GM19463 (cell line): ENCODE results near the gene C19orf33.
"Not testable (repeated sequence)": the region's sequence is repeated elsewhere in the genome, so short reads cannot be mapped to it uniquely, and the experiment has no call there.

Source experiments
- ATAC-seq: cut with Tn5 transposase; IDR thresholded peaks from one replicate; pipeline ENCODE4 v1.9.1; 2021; ENCODE audit warnings: mild to moderate bottlenecking, moderate library complexity; ENCODE audit not compliant: unreplicated experiment

The C19orf33 gene

GRCh38 chr19:38303517-38304351, at the start of gene C19orf33:
TSS of gene C19orf33 (plus strand) at chr19:38304251. CDS start at chr19:38304262, 11 bp downstream.
- no peak for ATAC-seq

DNA sequence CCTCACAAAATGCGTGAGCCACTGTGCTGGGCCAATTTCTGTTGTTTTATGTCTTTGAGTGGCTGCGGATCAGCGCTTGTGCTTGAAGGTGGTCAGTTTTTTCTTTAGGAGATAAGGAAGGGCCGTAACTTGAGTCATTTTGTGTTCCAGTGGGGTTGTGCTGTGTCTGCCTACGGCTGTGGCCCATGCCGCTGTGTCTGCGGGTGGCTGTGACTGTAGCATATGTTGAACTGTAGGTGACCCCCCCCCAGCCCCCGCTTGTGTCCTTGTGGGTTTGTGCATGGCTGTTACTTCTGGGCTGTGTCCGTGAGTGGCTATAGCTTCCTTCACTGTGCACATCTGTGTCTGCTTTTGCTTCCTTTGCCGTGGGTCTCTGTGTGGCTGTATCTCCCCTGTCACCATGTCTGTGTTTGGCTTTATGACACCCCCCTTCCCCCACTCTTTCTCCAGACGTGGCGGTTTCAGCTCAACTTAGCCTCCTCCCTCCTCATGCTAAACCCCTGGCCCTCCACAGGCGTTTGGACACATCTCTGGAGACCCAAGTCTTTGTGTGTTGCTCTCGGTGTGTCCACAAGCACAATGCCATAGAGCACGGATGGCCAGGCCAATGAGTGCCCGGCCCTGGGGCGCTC, 48.6 kb upstream of the C19orf33 start:
- ATAC-seq = no peak

DNA sequence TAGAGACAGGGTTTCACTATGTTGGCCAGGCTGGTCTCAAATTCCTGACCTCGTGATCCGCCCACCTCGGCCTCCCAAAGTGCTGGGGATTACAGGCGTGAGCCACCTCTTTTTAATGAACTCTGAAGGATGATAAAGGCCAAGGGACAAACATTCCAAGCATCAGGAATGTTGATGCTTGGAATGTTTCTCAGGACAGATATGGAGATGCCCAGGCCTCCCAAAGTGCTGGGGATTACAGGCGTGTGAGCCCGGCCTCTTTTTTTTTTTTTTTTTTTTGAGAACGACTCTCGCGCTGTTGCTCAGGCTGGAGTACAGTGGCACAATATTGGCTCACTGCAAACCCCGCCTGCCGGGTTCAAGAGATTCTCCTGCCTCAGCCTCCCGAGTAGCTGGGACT, 42.1 kb upstream of the C19orf33 start:
- ATAC-seq = not testable (repeated sequence)

GRCh38 chr19:38262585-38263268, 41.3 kb upstream of the C19orf33 start:
- no peak for ATAC-seq

- no peak for ATAC-seq
Measured at GRCh38 chr19:38263689-38264485, 40.2 kb upstream of the C19orf33 start.

- no peak for ATAC-seq
Measured at GRCh38 chr19:38264486-38265212, 39.4 kb upstream of the C19orf33 start, which contains the start of gene SPINT2. TSS of gene SPINT2 (plus strand) at chr19:38264573. CDS start at chr19:38264893, 320 bp downstream.

- no peak for ATAC-seq
Measured at GRCh38 chr19:38265213-38265861, 38.7 kb upstream of the C19orf33 start.

DNA sequence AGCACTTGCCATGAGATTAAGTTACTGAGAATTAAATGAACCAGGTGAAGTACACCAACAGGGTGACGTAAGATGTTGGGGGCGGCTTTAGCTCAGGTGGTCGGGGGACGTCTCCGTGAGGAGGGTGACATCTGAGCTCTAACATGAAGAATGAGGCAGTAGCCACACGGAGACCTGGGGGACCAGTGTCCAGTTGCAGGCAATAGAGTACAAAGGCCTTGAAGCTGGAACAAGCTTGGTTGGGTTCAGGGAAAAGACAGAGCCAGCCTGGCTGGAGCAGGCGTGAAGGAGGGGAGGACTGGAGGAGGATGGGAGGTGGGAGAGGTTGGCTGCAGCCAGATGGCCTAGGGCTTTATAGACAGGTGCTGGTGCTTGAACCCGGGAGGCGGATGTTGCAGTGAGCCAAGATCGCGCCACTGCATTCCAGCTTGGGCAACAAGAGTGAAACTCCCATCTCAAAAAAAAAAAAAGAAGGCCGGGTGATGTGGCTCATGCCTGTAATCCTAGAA, 38.1 kb upstream of the C19orf33 start:
- ATAC-seq = no peak

DNA sequence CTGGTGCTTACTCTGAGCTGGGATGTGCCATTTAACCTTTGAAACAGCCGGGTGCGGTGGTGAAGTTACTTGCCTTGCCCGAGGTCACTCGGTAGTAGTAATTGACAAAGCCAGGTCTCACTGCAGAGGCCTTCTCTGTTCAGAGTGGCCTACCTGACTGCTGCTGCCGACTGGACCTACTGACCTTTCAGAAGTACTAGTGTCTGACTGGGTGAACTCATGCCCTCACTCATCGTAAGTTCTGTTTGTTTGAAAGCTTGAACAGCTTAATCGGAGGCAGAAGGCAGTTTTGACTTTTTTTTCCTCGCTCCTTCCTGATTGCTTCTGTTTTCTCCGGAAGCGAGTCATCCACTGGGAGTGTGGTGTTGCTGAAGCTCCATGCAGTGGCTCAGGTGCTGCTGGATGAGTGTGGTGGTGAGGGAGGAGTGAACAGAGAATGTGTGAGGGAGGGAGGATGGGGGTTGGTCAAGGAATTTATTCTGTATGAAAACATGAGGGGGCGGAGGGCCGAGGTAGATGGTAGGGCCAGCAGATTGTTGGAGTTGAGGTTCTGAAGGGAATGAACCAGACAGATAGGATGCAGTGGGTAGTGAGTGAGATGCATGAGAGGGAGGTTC, 37.0 kb upstream of the C19orf33 start:
- no peak for ATAC-seq

DNA sequence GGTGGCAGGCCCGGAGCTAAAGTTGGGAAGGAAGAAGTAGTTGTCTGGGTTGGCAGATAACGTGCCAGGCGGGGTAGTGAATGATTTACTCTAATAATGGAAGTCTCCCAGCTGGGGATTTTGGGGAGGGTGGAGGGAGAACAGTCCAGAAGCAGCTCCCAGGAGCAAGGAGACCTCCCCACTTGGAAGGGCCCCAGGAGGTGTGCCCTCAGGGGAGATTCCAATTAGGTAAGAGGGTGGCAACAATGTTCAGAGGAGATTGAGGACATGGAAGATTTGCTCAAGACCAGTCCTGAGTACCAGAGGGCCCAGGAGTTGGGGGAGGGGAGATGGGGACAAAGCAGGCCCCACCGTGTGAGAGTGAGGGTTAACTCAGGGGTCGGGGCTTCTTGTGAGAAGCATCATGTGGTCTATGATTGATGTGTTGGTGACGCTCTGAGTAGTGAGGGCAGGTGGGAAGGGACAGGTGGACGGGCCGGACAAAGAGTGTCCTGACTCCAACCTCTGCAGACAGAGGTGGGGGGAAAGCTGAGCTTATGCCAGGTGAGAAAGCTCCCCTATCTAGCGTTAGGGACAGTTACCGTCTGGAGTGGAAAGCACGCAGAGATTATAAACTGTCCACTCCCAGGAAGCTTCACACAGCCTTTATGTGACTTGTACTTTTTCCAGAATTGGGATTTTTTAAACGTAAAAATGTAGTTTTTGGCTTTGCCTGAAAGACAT, 36.1 kb upstream of the C19orf33 start:
- ATAC-seq = no peak

DNA sequence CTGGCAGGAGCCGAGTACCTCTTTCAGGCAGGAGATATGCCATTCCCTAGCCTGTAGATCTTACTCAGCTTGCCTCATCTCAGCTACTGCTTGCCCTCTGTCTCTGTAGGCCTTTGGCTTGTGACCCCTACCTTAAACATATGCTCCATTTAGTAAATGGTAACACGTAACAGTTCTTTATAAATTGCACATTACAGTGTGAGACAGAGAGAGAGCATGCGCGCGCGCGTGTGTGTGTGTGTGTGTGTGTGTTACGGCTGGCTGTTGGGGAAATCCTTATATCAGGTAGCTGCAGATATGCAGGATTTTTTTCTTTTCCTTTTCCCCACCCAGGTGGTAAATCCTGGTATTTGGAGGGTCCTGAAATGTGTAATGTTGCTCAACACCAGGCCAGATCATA, 35.5 kb upstream of the C19orf33 start:
- no peak for ATAC-seq

- ATAC-seq = no peak
Measured at GRCh38 chr19:38270587-38271167, 33.4 kb upstream of the C19orf33 start.

DNA sequence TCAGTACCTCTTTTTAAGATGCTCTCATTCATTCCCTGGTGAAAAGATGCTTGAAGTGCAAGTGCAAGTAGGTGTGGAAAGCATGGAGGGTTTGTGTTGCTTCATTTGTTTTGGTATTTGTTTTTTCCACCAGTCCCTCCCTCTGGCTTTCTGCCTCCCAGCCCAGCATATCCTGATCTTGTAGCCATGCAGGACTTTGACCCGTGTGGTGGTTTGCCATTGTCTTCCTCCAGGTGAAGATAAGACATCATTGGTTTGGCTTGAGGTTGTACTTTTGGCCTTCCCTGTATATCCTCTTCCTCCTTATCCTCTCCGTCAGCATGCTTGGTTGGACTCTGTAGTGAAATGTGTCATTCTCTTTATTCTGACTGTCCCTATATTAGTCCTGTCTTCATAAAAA, 30.6 kb upstream of the C19orf33 start:
- no peak for ATAC-seq

DNA sequence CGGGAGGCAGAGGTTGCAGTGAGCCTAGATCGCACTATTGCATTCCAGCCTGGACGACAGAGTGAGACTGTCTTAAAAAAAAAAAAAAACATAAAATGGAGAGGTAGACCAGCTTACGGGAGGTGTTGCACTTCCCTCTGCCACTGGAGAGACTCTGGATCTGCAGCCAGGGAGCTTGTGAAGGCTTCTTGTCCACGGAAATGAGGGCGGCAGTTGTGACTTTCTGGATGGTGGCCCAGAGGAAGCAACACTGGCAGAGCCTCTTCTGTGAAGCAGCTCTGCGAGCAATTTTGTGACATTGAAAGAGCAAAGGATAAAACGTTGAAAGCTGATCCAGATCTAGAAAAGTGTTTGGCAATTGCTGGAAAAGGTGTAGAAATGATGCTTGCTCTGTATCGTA, 29.3 kb upstream of the C19orf33 start:
- ATAC-seq = no peak

DNA sequence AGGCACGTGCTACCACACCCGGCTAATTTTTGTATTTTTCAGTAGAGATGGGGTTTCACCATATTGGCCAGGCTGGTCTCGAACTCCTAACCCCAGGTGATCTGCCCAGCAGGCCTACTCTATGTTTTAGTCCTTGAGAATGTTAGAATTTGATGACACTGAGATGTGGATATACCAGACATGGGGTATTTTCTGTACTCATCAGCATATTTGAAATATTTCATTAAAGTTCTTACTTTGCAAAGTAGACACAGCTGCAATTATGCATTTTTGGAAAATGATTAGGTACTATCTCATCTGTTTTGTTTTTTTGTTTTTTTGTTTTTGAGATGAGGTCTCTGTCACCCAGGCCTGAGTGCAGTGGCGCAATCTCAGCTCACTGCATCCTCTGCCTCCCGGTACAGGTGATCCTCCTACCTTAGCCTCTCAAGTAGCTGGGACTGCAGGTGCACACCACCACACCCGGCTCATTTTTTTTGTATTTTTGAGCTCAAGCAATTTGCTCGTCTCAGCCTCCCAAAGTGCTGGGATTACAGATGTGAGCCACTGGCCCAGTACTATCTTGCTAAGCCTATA, 27.0 kb upstream of the C19orf33 start:
- no peak for ATAC-seq

DNA sequence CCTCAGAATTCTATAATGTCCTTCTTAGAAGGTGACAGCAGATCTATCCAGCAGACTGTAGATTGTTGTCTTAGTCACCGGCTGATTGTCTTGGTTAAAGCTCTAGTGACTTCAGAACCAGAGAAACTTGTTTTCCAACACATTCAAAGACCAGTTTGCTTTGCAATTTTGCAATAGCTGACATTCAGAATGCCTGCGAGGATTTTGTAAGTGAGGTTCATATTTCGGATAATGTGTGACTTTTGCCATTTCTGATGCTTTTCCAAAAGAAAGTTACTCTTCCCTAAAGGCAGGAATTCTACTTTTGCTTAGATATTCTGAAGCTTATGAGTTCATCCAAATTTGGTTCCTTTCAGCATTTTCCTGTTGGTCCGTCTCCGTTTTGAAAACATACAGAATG, 26.5 kb upstream of the C19orf33 start:
- ATAC-seq = no peak

DNA sequence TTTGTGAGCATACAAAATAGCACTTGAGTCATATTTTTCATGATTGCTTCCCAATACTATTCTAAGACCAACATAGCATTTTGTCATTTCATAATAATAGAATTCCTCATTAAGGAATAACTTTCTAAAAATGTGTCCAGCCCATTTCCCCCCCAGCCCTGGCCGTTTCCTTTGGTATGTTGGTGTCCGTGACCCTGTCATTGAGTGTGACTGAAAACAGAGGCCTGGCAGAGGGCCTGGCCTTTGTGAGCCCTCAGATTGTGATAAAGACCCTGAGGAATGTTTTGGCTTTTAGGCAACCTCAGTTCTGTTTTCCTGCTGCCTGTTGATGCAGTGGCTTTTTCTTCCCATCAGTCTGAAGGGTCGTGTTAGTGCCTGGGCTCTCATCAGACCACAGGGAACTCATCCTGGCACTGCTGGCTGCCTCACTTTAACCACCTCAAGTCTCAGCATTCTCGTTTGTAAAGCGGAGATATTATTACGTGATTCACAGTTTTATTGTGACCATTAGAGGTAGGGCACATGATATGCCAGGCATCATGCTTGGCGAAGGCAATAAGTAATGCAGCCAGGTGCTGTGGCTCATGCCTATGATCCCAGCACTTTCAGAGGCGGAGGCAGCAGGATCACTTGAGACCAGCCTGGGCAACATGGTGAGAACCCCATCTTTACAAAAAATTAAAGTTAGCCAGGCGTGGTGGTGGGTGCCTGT, 25.9 kb upstream of the C19orf33 start:
- ATAC-seq = no peak
